VCaP (cell line): ENCODE results near the gene ECSIT.

Source experiments
- H3K27ac ChIP-seq: fragments of 450-650 bp; 2 replicates; pipeline ENCODE4 v1.5.1; 2017
- CTCF ChIP-seq: fragments of 450-650 bp; conservative IDR thresholded peaks from 2 replicates; pipeline ENCODE4 v1.5.1; 2017; ENCODE audit warnings: mild to moderate bottlenecking, moderate library complexity

ECSIT gene

GRCh38 chr19:11494634-11495285 is 34.2 kb downstream of the ECSIT start:
- no peak overlapping the region for H3K27ac ChIP-seq
- TF ChIP-seq CTCF = no peak

- TF ChIP-seq CTCF = no peak
These were observed 39.6 kb downstream of the ECSIT start for GRCh38 chr19:11489378-11489777.

GRCh38 chr19:11486661-11487503 is 42.1 kb downstream of the ECSIT start:
- TF ChIP-seq CTCF = no peak
- H3K27ac ChIP-seq = no peak overlapping the region

More at GRCh38 chr19:11489378-11489777, 39.6 kb downstream of the ECSIT start:
- no peak overlapping the region for H3K27ac ChIP-seq

DNA sequence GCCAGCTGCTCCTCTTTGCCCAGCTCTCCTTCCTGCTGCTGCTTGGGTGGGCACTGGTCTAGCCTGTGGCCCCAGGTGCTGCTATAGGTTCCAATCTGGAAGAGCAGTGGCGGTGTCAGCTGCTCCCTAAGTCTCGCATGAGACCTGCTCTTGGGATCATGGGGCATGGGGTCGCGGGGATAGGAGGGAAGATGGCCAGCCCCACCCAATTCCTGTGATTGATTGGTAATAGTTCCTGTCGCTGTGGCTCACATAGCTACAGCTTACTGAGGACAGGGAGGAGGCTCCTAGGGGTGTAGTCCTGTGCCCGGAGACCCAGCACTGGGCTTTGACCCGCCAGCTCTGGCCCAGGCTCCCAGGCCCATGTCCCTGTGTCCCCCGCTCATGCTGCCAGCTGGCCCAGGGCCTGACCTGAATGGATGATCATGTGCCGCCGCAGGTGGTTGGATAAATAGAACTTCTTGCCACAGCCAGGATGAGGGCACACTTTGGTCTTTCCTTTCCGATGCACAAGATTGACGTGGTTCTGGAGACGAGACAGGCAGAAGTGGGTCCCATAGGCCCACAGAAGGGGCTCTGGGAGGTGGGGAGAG is 43.6 kb downstream of the ECSIT start:
- H3K27ac ChIP-seq = no peak overlapping the region
- TF ChIP-seq CTCF = no peak

GRCh38 chr19:11483366-11484111 is 45.4 kb downstream of the ECSIT start:
- H3K27ac ChIP-seq = peak overlapping the region; percentile 83
- TF ChIP-seq CTCF = no peak

DNA sequence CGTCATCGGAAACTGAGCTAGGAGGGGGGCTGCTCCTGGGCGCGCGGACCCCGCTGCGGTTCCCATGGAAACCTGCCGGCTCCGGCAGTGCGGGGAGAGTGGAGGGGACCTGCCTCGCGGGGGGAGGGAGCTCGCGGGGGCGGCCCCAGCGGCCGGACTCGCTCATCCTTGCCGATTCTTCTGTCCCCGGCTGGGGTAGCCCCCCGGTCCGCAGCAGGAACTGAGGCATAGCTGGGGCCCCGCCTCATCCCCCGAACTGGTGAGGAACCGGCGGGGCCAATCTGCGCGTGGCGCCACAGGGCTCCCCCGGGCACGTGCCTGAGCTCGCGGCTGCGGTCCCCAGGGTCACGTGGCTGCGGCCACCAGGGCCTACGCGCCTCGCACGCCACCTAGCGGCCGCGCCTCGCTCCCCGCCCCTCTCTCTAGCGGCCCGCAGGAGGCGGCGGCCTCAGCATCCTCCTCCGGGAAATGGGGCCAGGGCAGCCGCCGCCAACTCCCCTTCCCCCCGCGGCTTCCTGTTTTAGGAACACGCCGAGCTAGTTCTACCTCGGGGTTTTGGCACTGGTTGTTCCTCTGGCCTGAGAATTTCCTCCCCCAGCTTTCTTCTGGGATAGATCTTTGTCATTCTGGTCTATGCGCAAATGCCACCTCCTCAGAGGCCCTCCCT is 46.4 kb downstream of the ECSIT start:
- H3K27ac ChIP-seq = peak overlapping the region; percentile 83
- TF ChIP-seq CTCF = peak; percentile 98
